IPS DF 6.9 (cell line): ENCODE data around the gene NFRKB.

ENCODE experiments used
- DNase-seq: peaks from one replicate; pipeline ENCODE4 v3.0.0-alpha.2; 2013; ENCODE audit warnings: low read depth, low spot score
- H3K27ac ChIP-seq: one replicate; pipeline ENCODE4 v1.5.1; 2013; ENCODE audit warnings: low read length, control low read depth
- H3K27me3 ChIP-seq: 2 replicates; pipeline ENCODE4 v1.6.1; 2013; ENCODE audit warnings: mild to moderate bottlenecking, low read length; ENCODE audit not compliant: control insufficient read depth, insufficient read depth
- H3K36me3 ChIP-seq: 2 replicates; pipeline ENCODE4 v1.6.1; 2013; ENCODE audit warnings: low read length; ENCODE audit not compliant: control insufficient read depth, insufficient read depth
- H3K4me1 ChIP-seq: 2 replicates; pipeline ENCODE4 v1.6.1; 2013; ENCODE audit warnings: low read length; ENCODE audit not compliant: control insufficient read depth, insufficient read depth
- H3K4me3 ChIP-seq: 2 replicates; pipeline ENCODE4 v1.5.1; 2013; ENCODE audit warnings: mild to moderate bottlenecking, low read length
- H3K9me3 ChIP-seq: 2 replicates; pipeline ENCODE4 v1.6.1; 2013; ENCODE audit warnings: low read length, inconsistent platforms; ENCODE audit not compliant: control insufficient read depth, insufficient read depth
- WGBS: extraction: QIAGEN DNeasy Blood & Tissue Kit; methylation state at CpG from one replicate; pipeline ENCODE4 v1.1.7; 2013; ENCODE audit warnings: mixed read lengths, missing lambda C conversion rate; ENCODE audit not compliant: insufficient read length, insufficient coverage; 5-methylcytosine and 5-hydroxymethylcytosine counted together

NFRKB gene

GRCh38 chr11:129930743-129931142 lies 35.4 kb upstream of the NFRKB start:
- no CpG with 5 or more reads among the region's 13 CpGs for whole genome bisulfite sequencing
- H3K27ac ChIP-seq, result no peak overlapping the region
- H3K36me3 ChIP-seq, result no peaks in the 10 kb centered on the region; the same call in 1 of the 2 replicates
- H3K4me1 ChIP-seq, result no peaks in the 10 kb centered on the region; the same call in 1 of the 2 replicates
- no peaks in the 10 kb centered on the region for H3K27me3 ChIP-seq
- DNase-seq, result no peak
- H3K9me3 ChIP-seq, result no peaks in the 10 kb centered on the region
- no peak overlapping the region for H3K4me3 ChIP-seq

- Histone ChIP-seq H3K27me3 (no peaks in the 10 kb centered on the region), H3K4me1 (no peaks in the 10 kb centered on the region; the same call in 1 of the 2 replicates), H3K27ac (no peak overlapping the region), H3K4me3 (no peak overlapping the region), H3K36me3 (no peaks in the 10 kb centered on the region; the same call in 1 of the 2 replicates), H3K9me3 (no peaks in the 10 kb centered on the region)
- no peak for DNase-seq
- WGBS, result no CpG with 5 or more reads among the region's 6 CpGs
These were observed 34.9 kb upstream of the NFRKB start for GRCh38 chr11:129930296-129930695.

GRCh38 chr11:129929721-129930120 lies 34.3 kb upstream of the NFRKB start:
- no CpG with 5 or more reads among the region's 2 CpGs for WGBS
- DNase-seq, result no peak
- Histone ChIP-seq H3K4me1 (no peaks in the 10 kb centered on the region), H3K27ac (no peak overlapping the region), H3K36me3 (peaks cover 3% of the 10 kb centered on the region; the same call in 1 of the 2 replicates), H3K4me3 (no peak overlapping the region), H3K27me3 (no peaks in the 10 kb centered on the region), H3K9me3 (no peaks in the 10 kb centered on the region)

GRCh38 chr11:129928923-129929692 lies 33.7 kb upstream of the NFRKB start:
- no peak overlapping the region for H3K27ac ChIP-seq
- no peaks in the 10 kb centered on the region for H3K4me1 ChIP-seq
- no CpG with 5 or more reads among the region's 3 CpGs for WGBS
- no peak overlapping the region for H3K4me3 ChIP-seq
- no peaks in the 10 kb centered on the region for H3K27me3 ChIP-seq
- H3K9me3 ChIP-seq, result no peaks in the 10 kb centered on the region
- DNase-seq, result no peak
- H3K36me3 ChIP-seq, result peaks cover 3% of the 10 kb centered on the region; the same call in 1 of the 2 replicates

- no CpG with 5 or more reads among the region's 5 CpGs for WGBS
- H3K27me3 ChIP-seq, result no peaks in the 10 kb centered on the region
- no peak overlapping the region for H3K27ac ChIP-seq
- no peak overlapping the region for H3K4me3 ChIP-seq
- H3K36me3 ChIP-seq, result peaks cover 13% of the 10 kb centered on the region; the same call in 1 of the 2 replicates
- no peak for DNase-seq
- no peaks in the 10 kb centered on the region for H3K4me1 ChIP-seq
- no peaks in the 10 kb centered on the region for H3K9me3 ChIP-seq
These were observed 27.3 kb upstream of the NFRKB start for GRCh38 chr11:129922674-129923073.

GRCh38 chr11:129918361-129918760 lies 23.0 kb upstream of the NFRKB start:
- H3K36me3 ChIP-seq, result peaks cover 14% of the 10 kb centered on the region; the same call in 1 of the 2 replicates
- H3K9me3 ChIP-seq, result no peaks in the 10 kb centered on the region
- no peak overlapping the region for H3K27ac ChIP-seq
- H3K4me3 ChIP-seq, result no peak overlapping the region
- no CpG with 5 or more reads among the region's 22 CpGs for WGBS
- no peak for DNase-seq
- no peaks in the 10 kb centered on the region for H3K4me1 ChIP-seq
- no peaks in the 10 kb centered on the region for H3K27me3 ChIP-seq

GRCh38 chr11:129917231-129917630 lies 21.9 kb upstream of the NFRKB start:
- peaks cover 12% of the 10 kb centered on the region; the same call in 1 of the 2 replicates for H3K36me3 ChIP-seq
- WGBS, result no CpG with 5 or more reads among the region's 2 CpGs
- DNase-seq, result no peak

GRCh38 chr11:129911298-129911697 lies 15.9 kb upstream of the NFRKB start:
- WGBS, result no CpG with 5 or more reads among the region's 3 CpGs
- Histone ChIP-seq H3K27me3 (no peaks in the 10 kb centered on the region), H3K27ac (no peak overlapping the region), H3K9me3 (no peaks in the 10 kb centered on the region), H3K36me3 (peaks cover 16% of the 10 kb centered on the region), H3K4me3 (no peak overlapping the region), H3K4me1 (no peaks in the 10 kb centered on the region)
- DNase-seq, result no peak

More at GRCh38 chr11:129917231-129917630, 21.9 kb upstream of the NFRKB start:
- H3K4me3 ChIP-seq, result no peak overlapping the region
- no peaks in the 10 kb centered on the region for H3K4me1 ChIP-seq
- no peaks in the 10 kb centered on the region for H3K27me3 ChIP-seq
- H3K27ac ChIP-seq, result no peak overlapping the region
- H3K9me3 ChIP-seq, result no peaks in the 10 kb centered on the region

- no peak for DNase-seq
- Histone ChIP-seq H3K4me3 (no peak overlapping the region), H3K9me3 (no peaks in the 10 kb centered on the region), H3K27me3 (no peaks in the 10 kb centered on the region), H3K36me3 (peaks cover 18% of the 10 kb centered on the region), H3K27ac (no peak overlapping the region), H3K4me1 (no peaks in the 10 kb centered on the region)
- WGBS, result no CpG with 5 or more reads among the region's 7 CpGs
These were observed 15.0 kb upstream of the NFRKB start for GRCh38 chr11:129910360-129910759.

- Histone ChIP-seq H3K4me3 (no peak overlapping the region), H3K36me3 (peaks cover 13% of the 10 kb centered on the region; the same call in 1 of the 2 replicates), H3K27ac (no peak overlapping the region), H3K9me3 (no peaks in the 10 kb centered on the region), H3K4me1 (no peaks in the 10 kb centered on the region), H3K27me3 (no peaks in the 10 kb centered on the region)
- no CpG with 5 or more reads among the region's 8 CpGs for WGBS
- DNase-seq, result no peak
These were observed 10.0 kb upstream of the NFRKB start for GRCh38 chr11:129905402-129905801.
